HepG2 (cell line): Measurements from ENCODE around the gene KCNIP3. TPM values are rescaled to one million over a fixed set of nuclear protein-coding genes. Genes with fewer than 3 reads are reported as not detected.
A peak's percentile ranks its signal among the peaks of the same experiment; 100 is the strongest.
"Not testable (repeated sequence)": the region's sequence is repeated elsewhere in the genome, so short reads cannot be mapped to it uniquely, and the experiment has no call there.

Experiments used
- ATAC-seq: fragments of 200-7000 bp; cut with Tn5 transposase; 3 replicates; pipeline ENCODE4 v1.9.1; 2020; ENCODE audit warnings: mild to moderate bottlenecking, moderate library complexity
- BruUV-seq: library from RNA; stranded (reverse); fragments of 400-500 nt; replicated peaks from 2 replicates; lab custom pipeline; 2021; lab: Mats Ljungman, UMichigan
- CTCF ChIA-PET: fragments of 300-600 bp; formaldehyde crosslinking; extraction: SDS; loops from one replicate; lab custom pipeline; 2021; ENCODE audit warnings: low total read pairs, inconsistent platforms, low intra/inter-chr PET ratio; lab: Yijun Ruan, JAX
- POLR2A ChIA-PET: fragments of 350-600 bp; sonication (Branson Sonifier 250); formaldehyde crosslinking; loops from one replicate; lab custom pipeline; 2020; ENCODE audit warnings: antibody characterized with exemption, inconsistent platforms; lab: Yijun Ruan, JAX
- DNase-seq: peaks from one replicate; pipeline ENCODE4 v3.0.0-alpha.2; 2015; ENCODE audit warnings: low spot score
- FAIRE-seq: peaks from 3 replicates; lab custom pipeline; 2011; peaks lifted over from hg19 to GRCh38; lab: Jason Lieb, UNC
- H2AFZ ChIP-seq: one replicate; pipeline ENCODE4 v1.6.1; 2011; ENCODE audit warnings: low read length, inconsistent platforms
- H3K27ac ChIP-seq: fragments of 300-600 bp; 3 replicates; pipeline ENCODE4 v1.8.0; 2011; ENCODE audit warnings: mixed run types, mild to moderate bottlenecking, mixed read lengths, low read length, inconsistent platforms; ENCODE audit not compliant: insufficient read depth; ENCODE audit errors: extremely low read length
- H3K27me3 ChIP-seq, 2 experiments: fragments of 200-600 bp in 1 of 2; 2 replicates in 1 of 2; 3 replicates in 1 of 2; pipeline versions ENCODE4 v1.6.0 to v1.8.0; 2011; ENCODE audit warnings: low read length in 2 of 2, mild to moderate bottlenecking in 2 of 2, moderate library complexity in 2 of 2, inconsistent platforms in 1 of 2; ENCODE audit not compliant: insufficient read depth in 2 of 2, control insufficient read depth in 1 of 2
- H3K36me3 ChIP-seq, 2 experiments: fragments of 200-600 bp in 1 of 2; replicated peaks in 1 of 2; 2 replicates in 1 of 2; 3 replicates in 1 of 2; pipeline versions ENCODE4 v1.5.1 to v1.8.0; 2011; ENCODE audit warnings: low read length in 2 of 2, inconsistent platforms in 1 of 2; ENCODE audit not compliant: insufficient read depth in 2 of 2, control insufficient read depth in 1 of 2
- H3K4me1 ChIP-seq: 2 replicates; pipeline ENCODE4 v1.5.1; 2012; ENCODE audit warnings: low read length, inconsistent platforms; ENCODE audit not compliant: insufficient read depth
- H3K4me2 ChIP-seq: 2 replicates; pipeline ENCODE4 v1.6.0; 2011; ENCODE audit warnings: low read depth, low read length, inconsistent platforms
- H3K4me3 ChIP-seq, 3 experiments: fragments of 200-600 bp in 1 of 3; sonication (generic), shearing (Covaris generic) in 1 of 3; replicated peaks in 1 of 3; 2 replicates each; pipeline ENCODE4 v1.5.1; 2011 to 2016; ENCODE audit warnings: low read length in 3 of 3, inconsistent platforms in 2 of 3, low read depth in 2 of 3, mild to moderate bottlenecking in 2 of 3, control low read depth in 1 of 3, mixed read lengths in 1 of 3; ENCODE audit not compliant: insufficient read depth in 1 of 3
- H3K79me2 ChIP-seq: one replicate; pipeline ENCODE4 v1.6.1; 2011; ENCODE audit warnings: low read length, inconsistent platforms; ENCODE audit not compliant: insufficient read depth
- H3K9ac ChIP-seq: 2 replicates; pipeline ENCODE4 v1.6.0; 2011; ENCODE audit warnings: mild to moderate bottlenecking, low read depth, low read length, inconsistent platforms; ENCODE audit not compliant: insufficient read depth
- H3K9me3 ChIP-seq: 2 replicates; pipeline ENCODE4 v1.5.1; 2012; ENCODE audit warnings: mild to moderate bottlenecking, low read length
- H4K20me1 ChIP-seq: 2 replicates; pipeline ENCODE4 v1.6.0; 2011; ENCODE audit warnings: inconsistent platforms, mild to moderate bottlenecking, low read length, moderate library complexity; ENCODE audit not compliant: insufficient read depth
- WGBS: methylation state at CpG from one replicate; pipeline ENCODE4 v1.1.6; 2017; ENCODE audit warnings: low lambda C conversion rate; 5-methylcytosine and 5-hydroxymethylcytosine counted together
- in situ Hi-C: cut with HindIII; loops from 2 replicates; pipeline ENCODE4 v1.10.0; 2017; ENCODE audit warnings: low pct_unique_long_range_greater_than_20kb; ENCODE audit not compliant: extremely low pct_ligation_motif_present
- intact Hi-C: fragments of 100-400 bp; cut with micrococcal nuclease; formaldehyde crosslinking; loops from one replicate; pipeline ENCODE4 v1.10.0; 2022; ENCODE audit not compliant: unreplicated experiment
- polyA plus RNA-seq, 8 experiments: library from polyadenylated mRNA; depleted of rRNA in 3 of 8; stranded (reverse) in 7 of 8; unstranded in 1 of 8; fragments of >200 nt; fragmentation: Illumina TruSeq in 4 of 8; extraction: Trizol in 4 of 8; gene quantifications; 2 replicates each; pipeline versions ENCODE4 v1.2.1 to v1.2.3, GENCODE V29; 2011 to 2016; ENCODE audit warnings: low read depth in 4 of 8, missing spikeins in 1 of 8, mixed read lengths in 1 of 8; ENCODE audit not compliant: insufficient read depth in 1 of 8
- total RNA-seq, 5 experiments: library from RNA; depleted of rRNA; stranded (reverse); fragments of >200 nt; fragmentation: Illumina TruSeq; extraction: Trizol; gene quantifications; 2 replicates each; pipeline ENCODE4 v1.2.3, GENCODE V29; 2016; ENCODE audit warnings: low read depth in 1 of 5
- TF ChIP-seq, protein P1 (sequence below): IDR thresholded peaks from 2 replicates; pipeline ENCODE4 v1.4.0; 2020; ENCODE audit warnings: mild to moderate bottlenecking, missing genetic modification reagents

KCNIP3 gene
- total and polyA plus RNA-seq, 2 of the 13 experiments (the other 11 are each of a cell fraction or from before 2014, with no cell fraction given), result not detected

DNA sequence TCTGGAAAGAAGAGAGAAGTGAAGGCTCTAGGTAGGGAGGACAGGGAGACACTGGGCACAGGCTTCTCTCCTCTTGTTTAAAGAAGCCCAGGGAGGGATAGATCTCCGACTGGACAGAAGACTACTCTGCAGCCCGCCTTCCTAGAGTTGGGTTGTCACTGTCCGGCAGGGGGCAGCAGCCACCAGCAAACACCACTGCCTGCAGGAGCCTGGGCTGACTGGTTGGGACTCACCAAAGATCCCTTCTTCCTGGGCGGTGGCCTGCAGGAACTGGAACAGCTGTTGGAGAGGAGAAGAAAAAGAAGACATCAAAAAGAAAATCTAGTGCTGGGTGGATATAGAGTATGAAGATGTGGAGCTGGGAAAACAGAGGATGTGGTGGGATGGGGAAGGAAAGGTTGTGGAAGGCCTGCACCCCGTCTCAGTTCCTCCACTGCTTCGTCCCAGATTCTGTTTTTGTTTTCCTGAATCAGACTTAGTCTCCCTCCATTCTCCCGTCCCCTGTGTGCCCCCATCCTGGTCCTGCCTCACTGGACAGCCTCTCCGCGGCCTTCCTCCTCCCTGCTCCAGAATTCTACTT lies 117.0 kb downstream of the KCNIP3 start (continued):
- TF ChIP-seq, protein P1, sequence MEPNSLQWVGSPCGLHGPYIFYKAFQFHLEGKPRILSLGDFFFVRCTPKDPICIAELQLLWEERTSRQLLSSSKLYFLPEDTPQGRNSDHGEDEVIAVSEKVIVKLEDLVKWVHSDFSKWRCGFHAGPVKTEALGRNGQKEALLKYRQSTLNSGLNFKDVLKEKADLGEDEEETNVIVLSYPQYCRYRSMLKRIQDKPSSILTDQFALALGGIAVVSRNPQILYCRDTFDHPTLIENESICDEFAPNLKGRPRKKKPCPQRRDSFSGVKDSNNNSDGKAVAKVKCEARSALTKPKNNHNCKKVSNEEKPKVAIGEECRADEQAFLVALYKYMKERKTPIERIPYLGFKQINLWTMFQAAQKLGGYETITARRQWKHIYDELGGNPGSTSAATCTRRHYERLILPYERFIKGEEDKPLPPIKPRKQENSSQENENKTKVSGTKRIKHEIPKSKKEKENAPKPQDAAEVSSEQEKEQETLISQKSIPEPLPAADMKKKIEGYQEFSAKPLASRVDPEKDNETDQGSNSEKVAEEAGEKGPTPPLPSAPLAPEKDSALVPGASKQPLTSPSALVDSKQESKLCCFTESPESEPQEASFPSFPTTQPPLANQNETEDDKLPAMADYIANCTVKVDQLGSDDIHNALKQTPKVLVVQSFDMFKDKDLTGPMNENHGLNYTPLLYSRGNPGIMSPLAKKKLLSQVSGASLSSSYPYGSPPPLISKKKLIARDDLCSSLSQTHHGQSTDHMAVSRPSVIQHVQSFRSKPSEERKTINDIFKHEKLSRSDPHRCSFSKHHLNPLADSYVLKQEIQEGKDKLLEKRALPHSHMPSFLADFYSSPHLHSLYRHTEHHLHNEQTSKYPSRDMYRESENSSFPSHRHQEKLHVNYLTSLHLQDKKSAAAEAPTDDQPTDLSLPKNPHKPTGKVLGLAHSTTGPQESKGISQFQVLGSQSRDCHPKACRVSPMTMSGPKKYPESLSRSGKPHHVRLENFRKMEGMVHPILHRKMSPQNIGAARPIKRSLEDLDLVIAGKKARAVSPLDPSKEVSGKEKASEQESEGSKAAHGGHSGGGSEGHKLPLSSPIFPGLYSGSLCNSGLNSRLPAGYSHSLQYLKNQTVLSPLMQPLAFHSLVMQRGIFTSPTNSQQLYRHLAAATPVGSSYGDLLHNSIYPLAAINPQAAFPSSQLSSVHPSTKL (CRISPR knock-in tag), result 0 out of 2 replicates have a peak, but pooled peaks have one; percentile 16

DNA sequence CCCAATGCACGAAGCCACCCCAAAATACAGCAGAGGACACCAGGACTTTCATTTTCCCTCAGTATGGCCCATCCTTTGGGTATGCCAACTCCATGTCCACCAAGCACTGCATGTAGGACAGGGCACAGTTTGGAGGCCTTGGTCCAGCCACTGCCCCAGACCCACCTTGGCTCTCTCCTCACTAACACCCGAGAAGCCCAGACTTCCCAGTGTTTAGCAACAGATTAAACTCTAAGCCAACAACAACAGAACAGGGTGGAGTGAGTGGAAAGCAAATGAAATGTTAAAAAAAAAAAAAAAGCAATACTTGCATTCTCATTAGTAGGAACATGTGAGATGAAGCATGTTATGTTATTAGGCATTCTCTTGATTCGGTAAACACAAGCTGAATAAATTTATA lies 118.0 kb downstream of the KCNIP3 start:
- BruUV-seq, result not testable (repeated sequence)

DNA sequence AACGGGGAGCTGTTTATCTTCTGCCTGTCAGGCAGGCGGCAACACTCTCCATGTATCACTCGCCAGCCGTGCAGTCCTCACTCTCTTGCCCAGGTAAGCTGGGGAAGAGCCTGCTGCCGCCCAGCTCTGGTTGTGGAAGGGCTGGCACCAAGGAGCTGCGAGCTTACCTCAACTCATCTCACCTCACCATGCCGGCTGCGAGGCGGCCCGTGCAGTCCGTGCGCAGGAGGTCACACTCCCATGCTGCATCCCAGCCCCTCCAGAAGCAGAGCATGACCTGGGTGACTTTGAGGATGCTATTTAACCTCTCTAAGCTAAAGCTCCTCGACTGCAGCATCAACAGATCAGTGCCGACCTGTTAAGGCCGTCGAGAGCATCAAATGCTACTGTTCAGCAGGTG lies 118.4 kb downstream of the KCNIP3 start:
- H3K36me3 ChIP-seq, H4K20me1 ChIP-seq, H3K4me1 ChIP-seq, H3K27ac ChIP-seq, H3K79me2 ChIP-seq, H3K4me2 ChIP-seq, DNase-seq, POLR2A ChIA-PET, H2AFZ ChIP-seq, H3K9ac ChIP-seq, in situ Hi-C loops, FAIRE-seq, H3K27me3 ChIP-seq, ATAC-seq, BruUV-seq, H3K4me3 ChIP-seq, H3K9me3 ChIP-seq, intact Hi-C loops: not testable (repeated sequence)
- 92% methylated on average over 16 of the region's 16 CpGs for WGBS
- CTCF ChIA-PET, result interaction anchor here (2.1 kb wide), 1 partner anchor 313 kb away, joined by 6 read pairs; no protein-coding TSS in a partner anchor

More for the DNA sequence above, 118.0 kb downstream of the KCNIP3 start:
- 89% methylated on average over 3 of the region's 3 CpGs for WGBS
- H3K36me3 ChIP-seq, H3K4me1 ChIP-seq, H3K4me2 ChIP-seq, intact Hi-C loops, DNase-seq, H3K27ac ChIP-seq, FAIRE-seq, H4K20me1 ChIP-seq, H3K79me2 ChIP-seq, H3K27me3 ChIP-seq, ATAC-seq, H3K4me3 ChIP-seq, POLR2A ChIA-PET, in situ Hi-C loops, H3K9me3 ChIP-seq, H3K9ac ChIP-seq, H2AFZ ChIP-seq: not testable (repeated sequence)
- CTCF ChIA-PET, result interaction anchor here (2.1 kb wide), 1 partner anchor 314 kb away, joined by 6 read pairs; no protein-coding TSS in a partner anchor

DNA sequence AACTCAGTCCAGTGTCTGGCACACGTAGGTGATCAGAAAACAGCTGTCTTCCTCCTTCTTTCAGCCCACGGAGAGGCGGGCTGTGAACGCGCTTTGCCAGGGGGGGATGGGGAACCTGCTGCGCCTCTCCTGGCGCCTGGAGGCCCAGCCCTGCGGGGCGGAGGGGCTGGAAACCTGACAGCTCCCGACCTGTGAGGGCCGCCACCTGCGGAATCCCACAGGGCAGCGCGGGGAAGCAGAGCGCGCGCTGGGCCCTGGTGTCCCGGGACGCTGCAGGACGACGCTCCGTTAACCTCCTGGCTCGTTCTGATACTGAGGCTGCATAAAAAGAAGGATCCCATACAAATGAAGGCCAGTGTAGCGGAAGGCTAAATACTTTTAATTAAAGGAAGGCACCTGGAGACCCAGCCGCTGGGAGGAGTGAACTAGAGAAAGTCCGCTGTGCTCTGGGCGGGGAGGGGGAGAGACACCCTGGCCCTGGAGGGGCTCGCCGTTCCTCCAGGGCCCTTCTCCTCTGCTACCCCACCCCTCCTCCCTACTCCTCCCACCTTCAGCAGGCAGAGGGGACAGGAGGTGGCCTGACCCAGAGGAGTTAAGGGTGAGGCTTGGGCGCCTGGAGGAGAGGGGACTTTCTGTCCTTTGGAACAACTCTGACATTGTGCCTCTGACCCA lies 130.2 kb downstream of the KCNIP3 start:
- FAIRE-seq, H3K79me2 ChIP-seq, H3K4me1 ChIP-seq, H3K27me3 ChIP-seq, in situ Hi-C loops, CTCF ChIA-PET, H3K9ac ChIP-seq, POLR2A ChIA-PET, BruUV-seq, H3K36me3 ChIP-seq, H3K4me3 ChIP-seq, intact Hi-C loops, H3K4me2 ChIP-seq, DNase-seq, ATAC-seq, H2AFZ ChIP-seq, H3K27ac ChIP-seq, H3K9me3 ChIP-seq, H4K20me1 ChIP-seq: not testable (repeated sequence)
- WGBS, result 48% methylated on average over 11 of the region's 30 CpGs
